GM19351 (cell line): ENCODE results near the gene SMIM35.
"Not testable (repeated sequence)": the region's sequence is repeated elsewhere in the genome, so short reads cannot be mapped to it uniquely, and the experiment has no call there.

ENCODE experiments used
- ATAC-seq: cut with Tn5 transposase; IDR thresholded peaks from one replicate; pipeline ENCODE4 v1.9.1; 2021; ENCODE audit warnings: mild to moderate bottlenecking, moderate library complexity; ENCODE audit not compliant: unreplicated experiment

Gene SMIM35

GRCh38 chr11:118082880-118083552 is 3.7 kb downstream of the SMIM35 start:
- ATAC-seq: no peak

GRCh38 chr11:118081241-118081958 is 5.4 kb downstream of the SMIM35 start:
- no peak for ATAC-seq

GRCh38 chr11:118080296-118080695 is 6.5 kb downstream of the SMIM35 start:
- no peak for ATAC-seq

GRCh38 chr11:118079491-118079890 is 7.3 kb downstream of the SMIM35 start:
- no peak for ATAC-seq

GRCh38 chr11:118078911-118079411 is 7.8 kb downstream of the SMIM35 start:
- no peak for ATAC-seq

- ATAC-seq: no peak
These were observed 9.9 kb downstream of the SMIM35 start, which contains the start of gene TMPRSS4 for GRCh38 chr11:118076754-118077281. TSS of gene TMPRSS4 (plus strand) at chr11:118077078. CDS start at chr11:118077303, 225 bp downstream.

GRCh38 chr11:118074785-118075184 is 12.0 kb downstream of the SMIM35 start:
- ATAC-seq: no peak

- ATAC-seq: no peak
These were observed 12.6 kb downstream of the SMIM35 start for GRCh38 chr11:118074091-118074685.

GRCh38 chr11:118073554-118073953 is 13.2 kb downstream of the SMIM35 start:
- no peak for ATAC-seq

- ATAC-seq: no peak
These were observed 15.2 kb downstream of the SMIM35 start for GRCh38 chr11:118071416-118072030.

GRCh38 chr11:118068945-118069612 is 17.7 kb downstream of the SMIM35 start:
- no peak for ATAC-seq

GRCh38 chr11:118068206-118068944 is 18.4 kb downstream of the SMIM35 start:
- ATAC-seq: no peak

- no peak for ATAC-seq
These were observed 19.8 kb downstream of the SMIM35 start for GRCh38 chr11:118067006-118067405.

- no peak for ATAC-seq
These were observed 21.4 kb downstream of the SMIM35 start for GRCh38 chr11:118065384-118065783.

- ATAC-seq: no peak
These were observed 21.8 kb downstream of the SMIM35 start for GRCh38 chr11:118064956-118065355.

GRCh38 chr11:118062631-118063030 is 24.1 kb downstream of the SMIM35 start:
- not testable (repeated sequence) for ATAC-seq

GRCh38 chr11:118062181-118062580 is 24.6 kb downstream of the SMIM35 start:
- ATAC-seq: not testable (repeated sequence)

- no peak for ATAC-seq
These were observed 25.1 kb downstream of the SMIM35 start for GRCh38 chr11:118061586-118062125.

GRCh38 chr11:118060869-118061268 is 25.9 kb downstream of the SMIM35 start:
- no peak for ATAC-seq
